Measurements from ENCODE around the gene FPR1. TPM values are rescaled to one million over a fixed set of nuclear protein-coding genes. Genes with fewer than 3 reads are reported as not detected.

Gene FPR1
- total RNA-seq, 2 experiments from 2014 or later, result not detected

DNA sequence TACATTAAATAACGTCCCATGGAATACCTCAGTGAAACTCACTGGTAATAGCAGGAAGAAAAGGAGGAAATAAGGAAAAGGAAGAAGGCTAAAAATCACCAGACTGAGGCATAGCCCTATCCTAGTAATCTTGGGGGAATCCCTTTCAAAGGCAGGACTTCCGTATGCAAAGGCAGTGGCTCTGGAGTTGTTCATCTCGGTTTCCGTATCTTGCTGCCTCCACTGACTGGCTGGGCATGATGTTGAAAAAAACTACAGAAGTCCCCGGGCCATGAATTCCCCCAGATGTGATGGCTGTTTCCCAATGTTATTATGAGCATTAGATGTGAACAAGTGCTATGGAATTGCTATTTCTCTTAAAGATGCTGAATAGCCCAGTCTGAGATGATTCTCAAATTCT is 14.8 kb upstream of the FPR1 start:
- H3K27ac Mint-ChIP-seq, result no peak overlapping the region
- peaks cover 11% of the 10 kb centered on the region for H3K9me3 Mint-ChIP-seq
- POLR2A ChIA-PET, result no interaction called here
- H3K36me3 Mint-ChIP-seq, result peaks cover 2% of the 10 kb centered on the region
- peaks cover 23% of the 10 kb centered on the region for H3K27me3 Mint-ChIP-seq
- ATAC-seq (ENCODE audit: low read depth) (no peak), DNase-seq (no peak)
- H3K4me3 Mint-ChIP-seq, result no peak overlapping the region
- H3K4me1 Mint-ChIP-seq, result peaks cover 7% of the 10 kb centered on the region

GRCh38 chr19:51765086-51765485 is 13.4 kb upstream of the FPR1 start:
- DNase-seq (no peak), ATAC-seq (ENCODE audit: low read depth) (no peak)
- Mint-ChIP-seq H3K27me3 (peaks cover 21% of the 10 kb centered on the region), H3K9me3 (peaks cover 11% of the 10 kb centered on the region), H3K27ac (no peak overlapping the region), H3K36me3 (peaks cover 2% of the 10 kb centered on the region), H3K4me1 (peaks cover 5% of the 10 kb centered on the region), H3K4me3 (no peak overlapping the region)
- POLR2A ChIA-PET, result no interaction called here

GRCh38 chr19:51761696-51762095 is 10.0 kb upstream of the FPR1 start:
- Mint-ChIP-seq H3K4me1 (peaks cover 5% of the 10 kb centered on the region), H3K9me3 (peaks cover 12% of the 10 kb centered on the region), H3K36me3 (peaks cover 2% of the 10 kb centered on the region), H3K27me3 (peaks cover 21% of the 10 kb centered on the region), H3K4me3 (no peak overlapping the region), H3K27ac (no peak overlapping the region)
- POLR2A ChIA-PET, result no interaction called here
- no peak for DNase-seq
- ATAC-seq (ENCODE audit: low read depth), result no peak

DNA sequence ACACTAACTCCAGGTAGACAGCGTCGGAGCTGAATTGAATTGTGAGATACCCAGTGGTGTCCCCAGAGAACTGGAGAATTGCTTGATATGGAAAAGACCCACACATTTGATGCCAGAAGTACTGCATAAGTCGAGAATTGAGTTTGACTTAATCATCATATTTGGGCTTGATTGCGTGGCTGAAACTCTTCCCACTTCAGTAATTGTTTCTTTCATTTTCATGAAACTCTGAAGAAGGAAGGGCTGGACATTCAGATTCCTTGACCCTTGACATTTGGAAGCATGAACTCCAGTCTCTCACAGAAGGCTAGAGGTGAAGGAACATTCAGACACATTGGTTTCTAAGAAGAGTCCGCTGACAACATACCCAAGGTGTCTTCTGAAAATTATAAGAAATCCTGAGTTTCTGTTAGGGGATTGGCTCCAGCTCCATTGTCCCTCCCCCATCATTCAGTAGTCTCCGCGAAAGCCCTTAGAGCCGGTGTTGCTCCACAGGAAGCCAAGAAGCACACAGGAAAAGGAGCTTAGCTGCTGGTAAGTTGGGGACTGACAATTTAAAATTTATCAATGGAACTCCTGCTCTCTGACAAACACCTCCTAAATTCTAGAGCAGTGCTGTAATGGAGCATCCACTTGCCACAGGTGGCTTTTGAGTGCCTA is 9.1 kb upstream of the FPR1 start, which contains the start of gene FPR2:
Gene FPR2 (plus strand): TSS at position 484 of the 660 bp plus-strand sequence. CDS start 7,479 bp downstream, outside the sequence.
- POLR2A ChIA-PET, result no interaction called here
- peaks cover 14% of the 10 kb centered on the region for H3K9me3 Mint-ChIP-seq
- no peak within 1 kb of the TSS for H3K4me3 Mint-ChIP-seq
- DNase-seq, result no peak
- no peak within 1 kb of the TSS for H3K27ac Mint-ChIP-seq
- peaks cover 2% of the 10 kb centered on the region for H3K36me3 Mint-ChIP-seq
- H3K4me1 Mint-ChIP-seq, result peaks cover 5% of the 10 kb centered on the region
- no peak for ATAC-seq (ENCODE audit: low read depth)
- H3K27me3 Mint-ChIP-seq, result peaks cover 18% of the 10 kb centered on the region

GRCh38 chr19:51755571-51755970 is 3.9 kb upstream of the FPR1 start:
- no peak overlapping the region for H3K4me3 Mint-ChIP-seq
- ATAC-seq (ENCODE audit: low read depth) (no peak), DNase-seq (no peak)
- POLR2A ChIA-PET, result no interaction called here
- no peak overlapping the region for H3K27ac Mint-ChIP-seq
- peaks cover 11% of the 10 kb centered on the region for H3K9me3 Mint-ChIP-seq
- H3K36me3 Mint-ChIP-seq, result no peaks in the 10 kb centered on the region
- no peaks in the 10 kb centered on the region for H3K4me1 Mint-ChIP-seq
- H3K27me3 Mint-ChIP-seq, result no peaks in the 10 kb centered on the region

DNA sequence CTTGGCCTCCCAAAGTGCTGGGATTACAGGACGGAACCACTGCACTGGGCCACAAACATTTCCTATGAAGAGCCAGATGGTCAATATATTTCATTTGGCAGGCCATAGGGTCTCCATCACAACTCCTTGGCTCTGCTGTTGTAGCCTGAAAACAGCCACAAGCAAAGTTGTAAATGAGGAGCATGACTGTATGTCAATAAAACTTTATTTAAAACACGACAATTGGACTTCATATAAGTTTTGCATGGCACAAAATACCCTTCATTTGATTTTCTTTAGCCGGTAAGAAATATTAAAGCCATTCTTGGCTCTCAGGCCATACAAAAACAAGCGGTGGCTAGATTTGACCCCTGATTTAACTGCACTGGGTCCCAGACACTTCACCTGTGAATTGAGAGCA is 3.1 kb upstream of the FPR1 start:
- Mint-ChIP-seq H3K27me3 (no peaks in the 10 kb centered on the region), H3K27ac (no peak overlapping the region), H3K9me3 (peaks cover 11% of the 10 kb centered on the region), H3K4me1 (no peaks in the 10 kb centered on the region), H3K36me3 (no peaks in the 10 kb centered on the region), H3K4me3 (no peak overlapping the region)
- ATAC-seq (ENCODE audit: low read depth) (no peak), DNase-seq (no peak)
- POLR2A ChIA-PET, result no interaction called here

- Mint-ChIP-seq H3K27ac (no peak overlapping the region), H3K9me3 (peaks cover 13% of the 10 kb centered on the region), H3K4me3 (no peak overlapping the region), H3K4me1 (no peaks in the 10 kb centered on the region), H3K36me3 (no peaks in the 10 kb centered on the region), H3K27me3 (no peaks in the 10 kb centered on the region)
- no peak for DNase-seq
- POLR2A ChIA-PET, result no interaction called here
- ATAC-seq (ENCODE audit: low read depth), result no peak
These were observed 2.4 kb upstream of the FPR1 start for GRCh38 chr19:51754109-51754508.

GRCh38 chr19:51750400-51751094 is 1.1 kb downstream of the FPR1 start:
- ATAC-seq (ENCODE audit: low read depth) (no peak), DNase-seq (no peak)
- H3K4me1 Mint-ChIP-seq, result no peaks in the 10 kb centered on the region
- H3K27me3 Mint-ChIP-seq, result no peaks in the 10 kb centered on the region
- H3K36me3 Mint-ChIP-seq, result no peaks in the 10 kb centered on the region
- POLR2A ChIA-PET, result no interaction called here
- peaks cover 8% of the 10 kb centered on the region for H3K9me3 Mint-ChIP-seq
- no peak overlapping the region for H3K27ac Mint-ChIP-seq
- no peak overlapping the region for H3K4me3 Mint-ChIP-seq

GRCh38 chr19:51749979-51750378 is 1.7 kb downstream of the FPR1 start:
- H3K27me3 Mint-ChIP-seq, result no peaks in the 10 kb centered on the region
- ATAC-seq (ENCODE audit: low read depth) (no peak), DNase-seq (no peak)
- no peaks in the 10 kb centered on the region for H3K4me1 Mint-ChIP-seq
- no peak overlapping the region for H3K4me3 Mint-ChIP-seq
- no peak overlapping the region for H3K27ac Mint-ChIP-seq
- POLR2A ChIA-PET, result no interaction called here
- H3K36me3 Mint-ChIP-seq, result no peaks in the 10 kb centered on the region
- peaks cover 3% of the 10 kb centered on the region for H3K9me3 Mint-ChIP-seq

DNA sequence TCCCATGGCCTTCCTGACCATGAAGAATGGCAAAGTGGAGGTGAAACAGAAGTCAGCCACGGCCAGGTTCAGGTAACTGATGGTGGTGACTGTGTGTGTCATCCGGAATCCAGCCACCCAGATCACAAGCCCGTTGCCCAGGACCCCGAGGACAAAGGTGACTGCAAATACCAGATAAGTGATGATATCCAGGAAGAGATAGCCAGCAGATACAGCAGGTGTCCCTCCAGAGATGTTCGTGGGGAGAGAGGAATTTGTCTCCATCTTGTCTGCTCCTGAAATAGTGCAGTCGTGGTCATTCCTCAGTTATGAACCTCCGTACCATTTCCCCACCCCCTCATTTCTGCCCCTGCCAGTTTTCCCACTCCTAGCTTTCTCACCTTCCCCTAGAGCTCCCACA is 4.9 kb downstream of the FPR1 start:
- H3K4me3 Mint-ChIP-seq, result no peak overlapping the region
- H3K4me1 Mint-ChIP-seq, result no peaks in the 10 kb centered on the region
- no peaks in the 10 kb centered on the region for H3K36me3 Mint-ChIP-seq
- no peak overlapping the region for H3K27ac Mint-ChIP-seq
- POLR2A ChIA-PET, result no interaction called here
- no peaks in the 10 kb centered on the region for H3K27me3 Mint-ChIP-seq
- peaks cover 3% of the 10 kb centered on the region for H3K9me3 Mint-ChIP-seq
- no peak for DNase-seq
- ATAC-seq (ENCODE audit: low read depth), result no peak

DNA sequence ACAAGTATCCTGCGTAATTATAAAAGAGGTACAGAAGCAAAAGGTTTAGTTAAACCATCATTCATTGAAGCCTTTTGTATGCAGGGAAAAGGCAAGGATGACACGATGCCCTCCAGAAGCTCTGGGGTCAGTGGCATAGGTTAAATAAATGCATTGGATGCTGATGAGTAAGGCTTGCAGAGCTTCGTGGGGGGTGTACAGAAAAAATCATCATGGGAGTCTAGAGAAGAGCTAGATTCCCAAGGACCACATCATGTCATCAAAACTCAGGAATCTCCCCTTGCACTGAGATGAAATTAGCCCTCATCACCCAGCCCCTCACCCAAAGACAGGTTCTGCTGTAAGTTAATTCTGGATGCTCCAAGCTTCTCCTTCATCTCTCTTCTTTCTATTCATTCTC is 8.3 kb downstream of the FPR1 start:
- H3K27me3 Mint-ChIP-seq, result no peaks in the 10 kb centered on the region
- H3K4me1 Mint-ChIP-seq, result no peaks in the 10 kb centered on the region
- H3K36me3 Mint-ChIP-seq, result no peaks in the 10 kb centered on the region
- ATAC-seq (ENCODE audit: low read depth) (no peak), DNase-seq (no peak)
- POLR2A ChIA-PET, result no interaction called here
- no peaks in the 10 kb centered on the region for H3K9me3 Mint-ChIP-seq
- no peak overlapping the region for H3K27ac Mint-ChIP-seq
- H3K4me3 Mint-ChIP-seq, result no peak overlapping the region

- Mint-ChIP-seq H3K4me3 (no peak overlapping the region), H3K36me3 (no peaks in the 10 kb centered on the region), H3K27me3 (no peaks in the 10 kb centered on the region), H3K27ac (no peak overlapping the region), H3K9me3 (no peaks in the 10 kb centered on the region), H3K4me1 (no peaks in the 10 kb centered on the region)
- no peak for DNase-seq
- no peak for ATAC-seq (ENCODE audit: low read depth)
- POLR2A ChIA-PET, result interaction anchor here (0.7 kb wide), 1 partner anchor 351 kb away, joined by 5 read pairs; no protein-coding TSS in a partner anchor
These were observed 8.9 kb downstream of the FPR1 start for GRCh38 chr19:51742789-51743188.

- POLR2A ChIA-PET, result no interaction called here
- Mint-ChIP-seq H3K27me3 (peaks cover 2% of the 10 kb centered on the region), H3K9me3 (no peaks in the 10 kb centered on the region), H3K36me3 (no peaks in the 10 kb centered on the region), H3K4me3 (no peak overlapping the region), H3K4me1 (peaks cover 3% of the 10 kb centered on the region), H3K27ac (no peak overlapping the region)
- no peak for DNase-seq
- ATAC-seq (ENCODE audit: low read depth), result no peak
These were observed 11.3 kb downstream of the FPR1 start for GRCh38 chr19:51740356-51740755.

GRCh38 chr19:51739466-51740213 is 12.0 kb downstream of the FPR1 start:
- Mint-ChIP-seq H3K27ac (no peak overlapping the region), H3K4me3 (no peak overlapping the region), H3K36me3 (no peaks in the 10 kb centered on the region), H3K9me3 (no peaks in the 10 kb centered on the region), H3K27me3 (peaks cover 2% of the 10 kb centered on the region), H3K4me1 (peaks cover 3% of the 10 kb centered on the region)
- DNase-seq (no peak), ATAC-seq (ENCODE audit: low read depth) (no peak)
- POLR2A ChIA-PET, result no interaction called here

All from activated naive CD8-positive, alpha-beta T cell treated with anti-CD3 and anti-CD28 coated beads, Interleukin-2, amount 10 ng/mL, durations not matched to agents 7 days and 5 days (primary cell).